Panc1 (cell line): Measurements from ENCODE around the gene SAMD4A. TPM values are rescaled to one million over a fixed set of nuclear protein-coding genes. Genes with fewer than 3 reads are reported as not detected.
A peak's percentile ranks its signal among the peaks of the same experiment; 100 is the strongest.

Source experiments
- ATAC-seq: fragments of 200-7000 bp; cut with Tn5 transposase; 2 replicates; pipeline ENCODE4 v1.9.1; 2020; ENCODE audit warnings: mild to moderate bottlenecking, moderate library complexity
- BruUV-seq: library from RNA; stranded (reverse); fragments of 400-500 nt; replicated peaks from 2 replicates; lab custom pipeline; 2021; lab: Mats Ljungman, UMichigan
- CTCF ChIA-PET: fragments of 300-600 bp; sonication (Branson Sonifier 250); formaldehyde crosslinking; loops from one replicate; lab custom pipeline; 2022; ENCODE audit warnings: antibody characterized with exemption; lab: Charles Lee
- POLR2A ChIA-PET: fragments of 300-600 bp; sonication (Branson Sonifier 250); formaldehyde crosslinking; loops from one replicate; lab custom pipeline; 2022; ENCODE audit warnings: antibody characterized with exemption; lab: Charles Lee
- DNase-seq: peaks from one replicate; pipeline ENCODE4 v3.0.0-alpha.2; 2010; ENCODE audit warnings: low read depth, low spot score
- H3K27ac ChIP-seq: 2 replicates; pipeline ENCODE4 v1.5.1; 2011; ENCODE audit warnings: mild to moderate bottlenecking, low read length, inconsistent platforms
- H3K27me3 ChIP-seq: fragments of 200-500 bp; sonication (Bioruptor generic); 2 replicates; pipeline ENCODE4 v1.6.0; 2014; ENCODE audit warnings: low read length, inconsistent platforms; ENCODE audit not compliant: control insufficient read depth, insufficient read depth
- H3K36me3 ChIP-seq: fragments of 200-500 bp; sonication (Bioruptor generic); 2 replicates; pipeline ENCODE4 v1.5.1; 2014; ENCODE audit warnings: inconsistent platforms, mild to moderate bottlenecking, low read length, moderate library complexity; ENCODE audit not compliant: control insufficient read depth, insufficient read depth
- H3K4me1 ChIP-seq: 2 replicates; pipeline ENCODE4 v1.5.1; 2011; ENCODE audit warnings: inconsistent platforms, mild to moderate bottlenecking, low read length, moderate library complexity; ENCODE audit not compliant: control insufficient read depth, insufficient read depth
- H3K4me3 ChIP-seq, 2 experiments: 2 replicates each; pipeline ENCODE4 v1.5.1; 2011 to 2012; ENCODE audit warnings: low read depth in 2 of 2, low read length in 2 of 2, mild to moderate bottlenecking in 2 of 2, inconsistent platforms in 1 of 2, moderate library complexity in 1 of 2
- H3K9me3 ChIP-seq: fragments of 200-500 bp; sonication (Bioruptor generic); 2 replicates; pipeline ENCODE4 v1.5.1; 2014; ENCODE audit warnings: low read depth, mild to moderate bottlenecking, inconsistent platforms, low read length, moderate library complexity; ENCODE audit not compliant: control insufficient read depth, insufficient read depth
- POLR2AphosphoS5 ChIP-seq: IDR thresholded peaks from 2 replicates; pipeline ENCODE4 v1.6.1; 2012; ENCODE audit warnings: mild to moderate bottlenecking, low read depth, low read length, moderate library complexity
- SIN3A ChIP-seq: IDR thresholded peaks from 2 replicates; pipeline ENCODE4 v1.6.1; 2012; ENCODE audit warnings: low read depth, mild to moderate bottlenecking, low read length, moderate library complexity, borderline replicate concordance; ENCODE audit not compliant: insufficient read depth
- TCF7L2 ChIP-seq: IDR thresholded peaks from 2 replicates; pipeline ENCODE4 v1.6.1; 2011; ENCODE audit warnings: mild to moderate bottlenecking, low read depth, low read length, inconsistent platforms
- in situ Hi-C: cut with HindIII; loops from 2 replicates; pipeline ENCODE4 v1.10.0; 2016; ENCODE audit warnings: low sequenced_read_pairs, low pct_unique_long_range_greater_than_20kb
- intact Hi-C: fragments of 100-400 bp; cut with micrococcal nuclease; formaldehyde crosslinking; loops from one replicate; pipeline ENCODE4 v1.10.0; 2022; ENCODE audit not compliant: unreplicated experiment
- total RNA-seq: library from RNA; stranded (reverse); gene quantifications from one replicate; pipeline ENCODE4 v1.2.1, GENCODE V29; 2021; ENCODE audit not compliant: unreplicated experiment
- TF ChIP-seq, protein P1 (sequence below), 2 experiments: IDR thresholded peaks; 2 replicates each; pipeline ENCODE4 v1.6.1; 2011 to 2012; ENCODE audit warnings: low read depth in 2 of 2, control low read depth in 1 of 2, low read length in 1 of 2, mild to moderate bottlenecking in 1 of 2, moderate library complexity in 1 of 2; ENCODE audit not compliant: insufficient read depth in 1 of 2
- TF ChIP-seq, protein P2 (sequence below): fragments of 450-650 bp; IDR thresholded peaks from 2 replicates; pipeline ENCODE4 v1.5.1; 2017; ENCODE audit warnings: mild to moderate bottlenecking

The SAMD4A gene
- total RNA-seq, 1 experiment from 2014 or later = 15.2 TPM

DNA sequence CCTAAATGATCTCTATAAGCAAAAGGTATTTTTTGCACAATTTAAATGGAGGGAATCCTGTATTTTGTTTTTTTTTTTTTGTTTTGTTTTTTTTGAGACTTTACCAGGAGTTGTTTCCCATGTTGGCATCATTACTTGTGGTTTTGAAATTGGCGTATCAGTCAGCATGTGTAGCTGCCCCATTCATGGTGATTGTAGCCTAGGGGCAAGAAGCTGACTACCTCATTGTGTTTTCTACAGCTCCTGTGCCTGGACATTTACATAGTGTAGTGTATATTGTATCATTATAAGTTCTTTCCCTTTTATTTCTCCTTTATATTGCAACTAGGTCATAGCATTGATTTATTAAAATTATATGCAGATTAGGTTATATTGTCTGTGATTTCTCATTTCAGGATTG is 24.5 kb downstream of the SAMD4A start:
- CTCF ChIA-PET = interaction anchor here (0.5 to 1.0 kb wide), 3 partner anchors 63 to 102 kb away, joined by 4 to 8 read pairs (median 5); no protein-coding TSS in a partner anchor

DNA sequence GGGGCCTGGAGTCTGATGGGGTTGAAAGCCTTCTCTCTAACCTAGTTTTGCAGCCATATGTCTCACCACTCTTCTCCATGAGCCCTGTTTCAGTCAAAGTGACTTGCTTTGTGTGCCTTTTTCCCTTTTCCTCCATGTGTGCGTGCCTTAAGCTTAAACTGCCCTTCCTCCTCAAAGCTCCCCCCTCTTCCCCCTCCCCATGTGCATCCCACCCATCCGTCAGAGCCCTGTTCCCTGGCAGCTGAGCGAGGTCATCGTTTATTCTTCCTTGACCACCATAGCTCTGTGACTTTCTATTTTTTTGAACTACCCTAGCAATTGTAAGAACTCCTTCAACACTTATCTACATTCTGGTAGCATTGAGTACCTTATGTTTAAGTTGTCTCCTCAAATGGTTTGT is 24.9 kb downstream of the SAMD4A start:
- BruUV-seq = no TSS peak
- TF ChIP-seq POLR2AphosphoS5 (no peak), SIN3A (no peak), TCF7L2 (no peak)
- TF ChIP-seq, protein P1, sequence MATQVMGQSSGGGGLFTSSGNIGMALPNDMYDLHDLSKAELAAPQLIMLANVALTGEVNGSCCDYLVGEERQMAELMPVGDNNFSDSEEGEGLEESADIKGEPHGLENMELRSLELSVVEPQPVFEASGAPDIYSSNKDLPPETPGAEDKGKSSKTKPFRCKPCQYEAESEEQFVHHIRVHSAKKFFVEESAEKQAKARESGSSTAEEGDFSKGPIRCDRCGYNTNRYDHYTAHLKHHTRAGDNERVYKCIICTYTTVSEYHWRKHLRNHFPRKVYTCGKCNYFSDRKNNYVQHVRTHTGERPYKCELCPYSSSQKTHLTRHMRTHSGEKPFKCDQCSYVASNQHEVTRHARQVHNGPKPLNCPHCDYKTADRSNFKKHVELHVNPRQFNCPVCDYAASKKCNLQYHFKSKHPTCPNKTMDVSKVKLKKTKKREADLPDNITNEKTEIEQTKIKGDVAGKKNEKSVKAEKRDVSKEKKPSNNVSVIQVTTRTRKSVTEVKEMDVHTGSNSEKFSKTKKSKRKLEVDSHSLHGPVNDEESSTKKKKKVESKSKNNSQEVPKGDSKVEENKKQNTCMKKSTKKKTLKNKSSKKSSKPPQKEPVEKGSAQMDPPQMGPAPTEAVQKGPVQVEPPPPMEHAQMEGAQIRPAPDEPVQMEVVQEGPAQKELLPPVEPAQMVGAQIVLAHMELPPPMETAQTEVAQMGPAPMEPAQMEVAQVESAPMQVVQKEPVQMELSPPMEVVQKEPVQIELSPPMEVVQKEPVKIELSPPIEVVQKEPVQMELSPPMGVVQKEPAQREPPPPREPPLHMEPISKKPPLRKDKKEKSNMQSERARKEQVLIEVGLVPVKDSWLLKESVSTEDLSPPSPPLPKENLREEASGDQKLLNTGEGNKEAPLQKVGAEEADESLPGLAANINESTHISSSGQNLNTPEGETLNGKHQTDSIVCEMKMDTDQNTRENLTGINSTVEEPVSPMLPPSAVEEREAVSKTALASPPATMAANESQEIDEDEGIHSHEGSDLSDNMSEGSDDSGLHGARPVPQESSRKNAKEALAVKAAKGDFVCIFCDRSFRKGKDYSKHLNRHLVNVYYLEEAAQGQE (IDR thresholded peaks at IDR 0.05; ENCODE audit: insufficient read depth in 1 of 2, low read depth in 2 of 2, low read length in 1 of 2) = no peak
- TF ChIP-seq, protein P2, sequence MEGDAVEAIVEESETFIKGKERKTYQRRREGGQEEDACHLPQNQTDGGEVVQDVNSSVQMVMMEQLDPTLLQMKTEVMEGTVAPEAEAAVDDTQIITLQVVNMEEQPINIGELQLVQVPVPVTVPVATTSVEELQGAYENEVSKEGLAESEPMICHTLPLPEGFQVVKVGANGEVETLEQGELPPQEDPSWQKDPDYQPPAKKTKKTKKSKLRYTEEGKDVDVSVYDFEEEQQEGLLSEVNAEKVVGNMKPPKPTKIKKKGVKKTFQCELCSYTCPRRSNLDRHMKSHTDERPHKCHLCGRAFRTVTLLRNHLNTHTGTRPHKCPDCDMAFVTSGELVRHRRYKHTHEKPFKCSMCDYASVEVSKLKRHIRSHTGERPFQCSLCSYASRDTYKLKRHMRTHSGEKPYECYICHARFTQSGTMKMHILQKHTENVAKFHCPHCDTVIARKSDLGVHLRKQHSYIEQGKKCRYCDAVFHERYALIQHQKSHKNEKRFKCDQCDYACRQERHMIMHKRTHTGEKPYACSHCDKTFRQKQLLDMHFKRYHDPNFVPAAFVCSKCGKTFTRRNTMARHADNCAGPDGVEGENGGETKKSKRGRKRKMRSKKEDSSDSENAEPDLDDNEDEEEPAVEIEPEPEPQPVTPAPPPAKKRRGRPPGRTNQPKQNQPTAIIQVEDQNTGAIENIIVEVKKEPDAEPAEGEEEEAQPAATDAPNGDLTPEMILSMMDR = no peak
- no peak overlapping the region for H3K4me3 ChIP-seq
- CTCF ChIA-PET = interaction anchor here (0.6 to 1.0 kb wide), 2 partner anchors 62 to 101 kb away, joined by 5 to 8 read pairs; no protein-coding TSS in a partner anchor
- no peaks in the 10 kb centered on the region for H3K36me3 ChIP-seq
- in situ Hi-C loops = no loop called here
- DNase-seq (no peak), ATAC-seq (no peak)
- POLR2A ChIA-PET = interaction anchor here (0.6 to 0.7 kb wide), 2 partner anchors 65 to 436 kb away, joined by 3 read pairs; no protein-coding TSS in a partner anchor
- no peaks in the 10 kb centered on the region; the same call in none of the 2 replicates for H3K4me1 ChIP-seq
- no peaks in the 10 kb centered on the region for H3K9me3 ChIP-seq
- no peaks in the 10 kb centered on the region for H3K27me3 ChIP-seq
- H3K27ac ChIP-seq = no peak overlapping the region
- intact Hi-C loops = no loop called here

More for the DNA sequence above, 24.5 kb downstream of the SAMD4A start:
- H3K9me3 ChIP-seq = no peaks in the 10 kb centered on the region
- intact Hi-C loops (no loop called here), in situ Hi-C loops (no loop called here)
- no peaks in the 10 kb centered on the region for H3K36me3 ChIP-seq
- POLR2A ChIA-PET = interaction anchor here (0.6 to 0.7 kb wide), 2 partner anchors 65 to 436 kb away, joined by 3 read pairs; no protein-coding TSS in a partner anchor
- DNase-seq (no peak), ATAC-seq (peak; percentile 71; the same call in 1 of the 2 replicates)
- H3K27ac ChIP-seq = no peak overlapping the region
- no TSS peak for BruUV-seq
- H3K27me3 ChIP-seq = no peaks in the 10 kb centered on the region
- TF ChIP-seq, protein P1 (IDR thresholded peaks at IDR 0.05; ENCODE audit: insufficient read depth in 1 of 2, low read depth in 2 of 2, low read length in 1 of 2) = no peak
- TF ChIP-seq, protein P2 = no peak
- TF ChIP-seq TCF7L2 (no peak), SIN3A (no peak), POLR2AphosphoS5 (no peak)
- no peaks in the 10 kb centered on the region; the same call in none of the 2 replicates for H3K4me1 ChIP-seq
- H3K4me3 ChIP-seq = no peak overlapping the region
